ENCODE results near the gene LYPD1. TPM values are rescaled to one million over a fixed set of nuclear protein-coding genes. Genes with fewer than 3 reads are reported as not detected.
"Not testable (repeated sequence)": the region's sequence is repeated elsewhere in the genome, so short reads cannot be mapped to it uniquely, and the experiment has no call there.

LYPD1 gene
- 1 to 10 TPM in 1 of 3 donors, under 1 TPM in 1, not detected in 1; 0.31 to 1.3 TPM for polyA plus RNA-seq

GRCh38 chr2:132669908-132670495 lies at the start of gene LYPD1:
Gene LYPD1 (minus strand): TSS chr2:132670205. CDS start chr2:132669932, 273 bp downstream.
- H3K27ac ChIP-seq (ENCODE audit: low read depth, low read length) = no peak within 1 kb of the TSS
- WGBS, 3 donors = 0 to 2% (median 1%) methylated on average over 38 to 59 of the region's 59 CpGs

GRCh38 chr2:132719480-132719879 lies 49.5 kb upstream of the LYPD1 start:
- WGBS, 3 donors = 72 to 85% (median 82%) methylated on average over 9 of the region's 9 CpGs
- H3K27ac ChIP-seq (ENCODE audit: low read depth, low read length) = no peak overlapping the region

- H3K27ac ChIP-seq (ENCODE audit: low read depth, low read length) = no peak overlapping the region
- 72 to 73% (median 73%) methylated on average over 2 of the region's 2 CpGs for WGBS, 3 donors
Observed at GRCh38 chr2:132716954-132717353, 46.9 kb upstream of the LYPD1 start.

GRCh38 chr2:132715386-132716351 lies 45.7 kb upstream of the LYPD1 start:
- WGBS, 3 donors = 63 to 71% (median 69%) methylated on average over 7 of the region's 7 CpGs
- no peak overlapping the region for H3K27ac ChIP-seq (ENCODE audit: low read depth, low read length)

- 72 to 74% (median 74%) methylated on average over 4 of the region's 4 CpGs for WGBS, 3 donors
- H3K27ac ChIP-seq (ENCODE audit: low read depth, low read length) = no peak overlapping the region
Observed at GRCh38 chr2:132703396-132703795, 33.4 kb upstream of the LYPD1 start.

GRCh38 chr2:132701810-132702209 lies 31.8 kb upstream of the LYPD1 start:
- WGBS, 3 donors = 70 to 83% (median 79%) methylated on average over 2 of the region's 2 CpGs

GRCh38 chr2:132699802-132700201 lies 29.8 kb upstream of the LYPD1 start:
- 90 to 100% (median 92%) methylated on average over 1 of the region's 2 CpGs for WGBS, 3 donors

More at GRCh38 chr2:132701810-132702209, 31.8 kb upstream of the LYPD1 start:
- H3K27ac ChIP-seq (ENCODE audit: low read depth, low read length) = no peak overlapping the region

GRCh38 chr2:132698347-132698746 lies 28.3 kb upstream of the LYPD1 start:
- WGBS, 3 donors = 76 to 88% (median 87%) methylated on average over 3 of the region's 3 CpGs
- H3K27ac ChIP-seq (ENCODE audit: low read depth, low read length) = not testable (repeated sequence)

More at GRCh38 chr2:132699802-132700201, 29.8 kb upstream of the LYPD1 start:
- not testable (repeated sequence) for H3K27ac ChIP-seq (ENCODE audit: low read depth, low read length)

- H3K27ac ChIP-seq (ENCODE audit: low read depth, low read length) = no peak overlapping the region
- WGBS, 3 donors = 52 to 62% (median 53%) methylated on average over 4 of the region's 4 CpGs
Observed at GRCh38 chr2:132697556-132698205, 27.7 kb upstream of the LYPD1 start.

- 77 to 92% (median 78%) methylated on average over 1 of the region's 1 CpG for WGBS, 3 donors
- no peak overlapping the region for H3K27ac ChIP-seq (ENCODE audit: low read depth, low read length)
Observed at GRCh38 chr2:132692816-132693215, 22.8 kb upstream of the LYPD1 start.

GRCh38 chr2:132691556-132691955 lies 21.6 kb upstream of the LYPD1 start:
- no peak overlapping the region for H3K27ac ChIP-seq (ENCODE audit: low read depth, low read length)
- 80 to 86% (median 85%) methylated on average over 4 of the region's 4 CpGs for WGBS, 3 donors

GRCh38 chr2:132690664-132691303 lies 20.8 kb upstream of the LYPD1 start:
- no peak overlapping the region for H3K27ac ChIP-seq (ENCODE audit: low read depth, low read length)
- 57 to 67% (median 66%) methylated on average over 1 of the region's 1 CpG for WGBS, 3 donors

GRCh38 chr2:132681766-132682165 lies 11.8 kb upstream of the LYPD1 start:
- WGBS, 3 donors = 77 to 99% (median 89%) methylated on average over 1 of the region's 1 CpG
- no peak overlapping the region for H3K27ac ChIP-seq (ENCODE audit: low read depth, low read length)

- no peak overlapping the region for H3K27ac ChIP-seq (ENCODE audit: low read depth, low read length)
- WGBS, 3 donors = 69 to 78% (median 71%) methylated on average over 3 of the region's 3 CpGs
Observed at GRCh38 chr2:132680544-132680943, 10.5 kb upstream of the LYPD1 start.

GRCh38 chr2:132678483-132678882 lies 8.5 kb upstream of the LYPD1 start:
- no peak overlapping the region for H3K27ac ChIP-seq (ENCODE audit: low read depth, low read length)
- WGBS, 3 donors = 88 to 91% (median 90%) methylated on average over 2 of the region's 2 CpGs

GRCh38 chr2:132677661-132678060 lies 7.7 kb upstream of the LYPD1 start:
- 87 to 88% (median 87%) methylated on average over 5 of the region's 5 CpGs for WGBS, 3 donors
- H3K27ac ChIP-seq (ENCODE audit: low read depth, low read length) = no peak overlapping the region

GRCh38 chr2:132676999-132677398 lies 7.0 kb upstream of the LYPD1 start:
- H3K27ac ChIP-seq (ENCODE audit: low read depth, low read length) = no peak overlapping the region
- 55 to 73% (median 64%) methylated on average over 2 of the region's 2 CpGs for WGBS, 3 donors

- WGBS, 3 donors = 10 to 28% (median 17%) methylated on average over 23 of the region's 23 CpGs
- H3K27ac ChIP-seq (ENCODE audit: low read depth, low read length) = no peak overlapping the region
Observed at GRCh38 chr2:132671151-132671835, 1.3 kb upstream of the LYPD1 start.

All from adipose tissue (tissue), 3 donors.